ENCODE data around the gene CEP192. TPM values are rescaled to one million over a fixed set of nuclear protein-coding genes. Genes with fewer than 3 reads are reported as not detected.

CEP192 gene
- polyA plus RNA-seq, 1 donor (not counting 4 experiments of a cell fraction or from before 2014, with no cell fraction given), result 16.6 TPM

GRCh38 chr18:12998332-12999060 is 7.3 kb downstream of the CEP192 start:
- dilution Hi-C loops (cut with MboI; ENCODE audit: extremely low pct_ligation_motif_present, low sequenced_read_pairs), result no loop called here
- Histone ChIP-seq H3K4me1 (ENCODE audit: control insufficient read depth, extremely low read depth, insufficient read depth, low read length) (peaks cover under 1% of the 10 kb centered on the region), H3K36me3 (ENCODE audit: control insufficient read depth in 2 of 2, extremely low read depth in 1 of 2, insufficient read depth in 2 of 2, low read length in 2 of 2) (peaks cover 0 to 1% of the 10 kb centered on the region in 2 experiments), H2AFZ (ENCODE audit: control insufficient read depth, low read length) (no peak overlapping the region), H3K9me1 (ENCODE audit: control insufficient read depth, extremely low read depth, insufficient read depth, low read length) (peaks cover 2% of the 10 kb centered on the region), H3K4me2 (ENCODE audit: control insufficient read depth, extremely low read depth, insufficient read depth, low read depth, low read length) (no peak overlapping the region), H4K20me1 (ENCODE audit: control insufficient read depth, extremely low read depth, insufficient read depth, low read length) (peaks cover 5% of the 10 kb centered on the region), H3K4me3 (ENCODE audit: control insufficient read depth in 2 of 3, extremely low read depth in 1 of 3, insufficient read depth in 2 of 3, low read depth in 1 of 3, low read length in 3 of 3) (no peak overlapping the region), H3K9me3 (ENCODE audit: control insufficient read depth, low read depth, low read length) (no peaks in the 10 kb centered on the region), H3K9ac (ENCODE audit: control insufficient read depth, extremely low read depth, insufficient read depth, low read length) (no peak overlapping the region), H3K27ac (ENCODE audit: control insufficient read depth, insufficient read depth, low read length) (no peak overlapping the region), H3K27me3 (ENCODE audit: control insufficient read depth, extremely low read depth, insufficient read depth, low read length) (no peaks in the 10 kb centered on the region), H3K79me2 (ENCODE audit: control insufficient read depth, insufficient read depth, low read length) (peaks cover 62% of the 10 kb centered on the region)
- DNase-seq (ENCODE audit: low read depth, low spot score), result no peak
- FAIRE-seq, result no peak
- no peak for TF ChIP-seq EZH2 (IDR thresholded peaks at IDR 0.05; ENCODE audit: low read length)
- no peak for TF ChIP-seq CTCF (optimal IDR thresholded peaks at IDR 0.05 in 1 of 3, IDR thresholded peaks at IDR 0.05 in 1 of 3, conservative IDR thresholded peaks at IDR 0.05 in 1 of 3; ENCODE audit: extremely low read depth in 1 of 3, insufficient read depth in 2 of 3, low read length in 3 of 3)

- Histone ChIP-seq H3K27ac (ENCODE audit: control insufficient read depth, insufficient read depth, low read length) (no peak overlapping the region), H3K9me1 (ENCODE audit: control insufficient read depth, extremely low read depth, insufficient read depth, low read length) (no peaks in the 10 kb centered on the region), H3K79me2 (ENCODE audit: control insufficient read depth, insufficient read depth, low read length) (peaks cover 25% of the 10 kb centered on the region), H3K27me3 (ENCODE audit: control insufficient read depth, extremely low read depth, insufficient read depth, low read length) (no peaks in the 10 kb centered on the region), H3K4me3 (ENCODE audit: control insufficient read depth in 2 of 3, extremely low read depth in 1 of 3, insufficient read depth in 2 of 3, low read depth in 1 of 3, low read length in 3 of 3) (no peak overlapping the region), H3K9ac (ENCODE audit: control insufficient read depth, extremely low read depth, insufficient read depth, low read length) (no peak overlapping the region), H4K20me1 (ENCODE audit: control insufficient read depth, extremely low read depth, insufficient read depth, low read length) (no peaks in the 10 kb centered on the region), H3K4me1 (ENCODE audit: control insufficient read depth, extremely low read depth, insufficient read depth, low read length) (no peaks in the 10 kb centered on the region), H3K9me3 (ENCODE audit: control insufficient read depth, low read depth, low read length) (no peaks in the 10 kb centered on the region), H3K4me2 (ENCODE audit: control insufficient read depth, extremely low read depth, insufficient read depth, low read depth, low read length) (no peak overlapping the region), H3K36me3 (ENCODE audit: control insufficient read depth in 2 of 2, extremely low read depth in 1 of 2, insufficient read depth in 2 of 2, low read length in 2 of 2) (peaks cover 4% of the 10 kb centered on the region in 2 experiments), H2AFZ (ENCODE audit: control insufficient read depth, low read length) (no peak overlapping the region)
- no peak for TF ChIP-seq EZH2 (IDR thresholded peaks at IDR 0.05; ENCODE audit: low read length)
- peak; percentile 59 to 68 (median 60) for TF ChIP-seq CTCF (optimal IDR thresholded peaks at IDR 0.05 in 1 of 3, IDR thresholded peaks at IDR 0.05 in 1 of 3, conservative IDR thresholded peaks at IDR 0.05 in 1 of 3; ENCODE audit: extremely low read depth in 1 of 3, insufficient read depth in 2 of 3, low read length in 3 of 3)
- DNase-seq (ENCODE audit: low read depth, low spot score) (no peak), FAIRE-seq (no peak)
- dilution Hi-C loops (cut with MboI; ENCODE audit: extremely low pct_ligation_motif_present, low sequenced_read_pairs), result no loop called here
Measured at GRCh38 chr18:13003466-13003896, 12.3 kb downstream of the CEP192 start.

Data from keratinocyte (primary cell).